ENCODE measurements around the gene PDLIM1.

DNA sequence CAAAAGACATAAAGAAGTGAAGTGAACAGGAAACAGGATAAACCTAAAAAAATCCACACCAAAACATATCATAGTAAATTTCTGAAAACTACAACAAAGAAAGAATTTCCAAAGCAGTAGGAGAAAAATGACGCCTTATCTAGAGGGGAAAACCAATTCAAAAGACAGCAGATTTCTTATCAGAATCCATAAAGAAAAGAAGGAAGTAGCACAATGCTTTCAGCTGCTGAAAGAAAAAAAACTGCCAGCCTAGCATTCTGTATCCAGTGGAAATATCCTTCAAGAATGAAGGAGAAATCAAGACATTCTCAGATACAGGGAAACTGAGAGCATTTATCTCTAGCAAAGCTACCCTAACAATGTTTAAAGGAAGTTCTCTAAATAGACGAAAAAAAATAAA lies 37.8 kb downstream of the PDLIM1 start:
- TF ChIP-seq PRPF4 (IDR thresholded peaks at IDR 0.05; ENCODE audit: low read depth, low read length, poor library complexity, severe bottlenecking) = no peak
- no peak for TF ChIP-seq CCAR2 (optimal IDR thresholded peaks at IDR 0.05; ENCODE audit: low read depth, low read length)
- TF ChIP-seq, protein P1, sequence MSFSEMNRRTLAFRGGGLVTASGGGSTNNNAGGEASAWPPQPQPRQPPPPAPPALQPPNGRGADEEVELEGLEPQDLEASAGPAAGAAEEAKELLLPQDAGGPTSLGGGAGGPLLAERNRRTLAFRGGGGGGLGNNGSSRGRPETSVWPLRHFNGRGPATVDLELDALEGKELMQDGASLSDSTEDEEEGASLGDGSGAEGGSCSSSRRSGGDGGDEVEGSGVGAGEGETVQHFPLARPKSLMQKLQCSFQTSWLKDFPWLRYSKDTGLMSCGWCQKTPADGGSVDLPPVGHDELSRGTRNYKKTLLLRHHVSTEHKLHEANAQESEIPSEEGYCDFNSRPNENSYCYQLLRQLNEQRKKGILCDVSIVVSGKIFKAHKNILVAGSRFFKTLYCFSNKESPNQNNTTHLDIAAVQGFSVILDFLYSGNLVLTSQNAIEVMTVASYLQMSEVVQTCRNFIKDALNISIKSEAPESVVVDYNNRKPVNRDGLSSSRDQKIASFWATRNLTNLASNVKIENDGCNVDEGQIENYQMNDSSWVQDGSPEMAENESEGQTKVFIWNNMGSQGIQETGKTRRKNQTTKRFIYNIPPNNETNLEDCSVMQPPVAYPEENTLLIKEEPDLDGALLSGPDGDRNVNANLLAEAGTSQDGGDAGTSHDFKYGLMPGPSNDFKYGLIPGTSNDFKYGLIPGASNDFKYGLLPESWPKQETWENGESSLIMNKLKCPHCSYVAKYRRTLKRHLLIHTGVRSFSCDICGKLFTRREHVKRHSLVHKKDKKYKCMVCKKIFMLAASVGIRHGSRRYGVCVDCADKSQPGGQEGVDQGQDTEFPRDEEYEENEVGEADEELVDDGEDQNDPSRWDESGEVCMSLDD (CRISPR knock-in tag; IDR thresholded peaks at IDR 0.05; ENCODE audit: borderline replicate concordance) = no peak
- no peak for TF ChIP-seq MTA3 (CRISPR knock-in tag; IDR thresholded peaks at IDR 0.05)
- no peak for TF ChIP-seq ZNF83 (CRISPR knock-in tag; IDR thresholded peaks at IDR 0.05; ENCODE audit: borderline replicate concordance)
- TF ChIP-seq ZBTB21 (CRISPR knock-in tag; IDR thresholded peaks at IDR 0.05) = no peak
- TF ChIP-seq, protein P2, sequence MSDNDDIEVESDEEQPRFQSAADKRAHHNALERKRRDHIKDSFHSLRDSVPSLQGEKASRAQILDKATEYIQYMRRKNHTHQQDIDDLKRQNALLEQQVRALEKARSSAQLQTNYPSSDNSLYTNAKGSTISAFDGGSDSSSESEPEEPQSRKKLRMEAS (IDR thresholded peaks at IDR 0.05) = no peak
